Measurements from ENCODE around the gene KLHL6.

GRCh38 chr3:183533412-183534132 is 21.9 kb downstream of the KLHL6 start:
- TF ChIP-seq, protein P1, sequence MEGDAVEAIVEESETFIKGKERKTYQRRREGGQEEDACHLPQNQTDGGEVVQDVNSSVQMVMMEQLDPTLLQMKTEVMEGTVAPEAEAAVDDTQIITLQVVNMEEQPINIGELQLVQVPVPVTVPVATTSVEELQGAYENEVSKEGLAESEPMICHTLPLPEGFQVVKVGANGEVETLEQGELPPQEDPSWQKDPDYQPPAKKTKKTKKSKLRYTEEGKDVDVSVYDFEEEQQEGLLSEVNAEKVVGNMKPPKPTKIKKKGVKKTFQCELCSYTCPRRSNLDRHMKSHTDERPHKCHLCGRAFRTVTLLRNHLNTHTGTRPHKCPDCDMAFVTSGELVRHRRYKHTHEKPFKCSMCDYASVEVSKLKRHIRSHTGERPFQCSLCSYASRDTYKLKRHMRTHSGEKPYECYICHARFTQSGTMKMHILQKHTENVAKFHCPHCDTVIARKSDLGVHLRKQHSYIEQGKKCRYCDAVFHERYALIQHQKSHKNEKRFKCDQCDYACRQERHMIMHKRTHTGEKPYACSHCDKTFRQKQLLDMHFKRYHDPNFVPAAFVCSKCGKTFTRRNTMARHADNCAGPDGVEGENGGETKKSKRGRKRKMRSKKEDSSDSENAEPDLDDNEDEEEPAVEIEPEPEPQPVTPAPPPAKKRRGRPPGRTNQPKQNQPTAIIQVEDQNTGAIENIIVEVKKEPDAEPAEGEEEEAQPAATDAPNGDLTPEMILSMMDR (IDR thresholded peaks at IDR 0.05) = no peak
- TF ChIP-seq EP300 (IDR thresholded peaks at IDR 0.05) (peak in 1 of 4 donors; percentile 55), POLR2A (IDR thresholded peaks at IDR 0.05) (peak in 1 of 4 donors; percentile 12), POLR2AphosphoS5 (IDR thresholded peaks at IDR 0.05) (no peak)

All from upper lobe of left lung (tissue), 4 donors.